SIG-M5 (cell line): ENCODE data around the gene ASCL2.

Source experiments
- DNase-seq: peaks from one replicate; lab custom pipeline; 2025; lab: John Stamatoyannopoulos, UW

The ASCL2 gene, protein sequence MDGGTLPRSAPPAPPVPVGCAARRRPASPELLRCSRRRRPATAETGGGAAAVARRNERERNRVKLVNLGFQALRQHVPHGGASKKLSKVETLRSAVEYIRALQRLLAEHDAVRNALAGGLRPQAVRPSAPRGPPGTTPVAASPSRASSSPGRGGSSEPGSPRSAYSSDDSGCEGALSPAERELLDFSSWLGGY

DNA sequence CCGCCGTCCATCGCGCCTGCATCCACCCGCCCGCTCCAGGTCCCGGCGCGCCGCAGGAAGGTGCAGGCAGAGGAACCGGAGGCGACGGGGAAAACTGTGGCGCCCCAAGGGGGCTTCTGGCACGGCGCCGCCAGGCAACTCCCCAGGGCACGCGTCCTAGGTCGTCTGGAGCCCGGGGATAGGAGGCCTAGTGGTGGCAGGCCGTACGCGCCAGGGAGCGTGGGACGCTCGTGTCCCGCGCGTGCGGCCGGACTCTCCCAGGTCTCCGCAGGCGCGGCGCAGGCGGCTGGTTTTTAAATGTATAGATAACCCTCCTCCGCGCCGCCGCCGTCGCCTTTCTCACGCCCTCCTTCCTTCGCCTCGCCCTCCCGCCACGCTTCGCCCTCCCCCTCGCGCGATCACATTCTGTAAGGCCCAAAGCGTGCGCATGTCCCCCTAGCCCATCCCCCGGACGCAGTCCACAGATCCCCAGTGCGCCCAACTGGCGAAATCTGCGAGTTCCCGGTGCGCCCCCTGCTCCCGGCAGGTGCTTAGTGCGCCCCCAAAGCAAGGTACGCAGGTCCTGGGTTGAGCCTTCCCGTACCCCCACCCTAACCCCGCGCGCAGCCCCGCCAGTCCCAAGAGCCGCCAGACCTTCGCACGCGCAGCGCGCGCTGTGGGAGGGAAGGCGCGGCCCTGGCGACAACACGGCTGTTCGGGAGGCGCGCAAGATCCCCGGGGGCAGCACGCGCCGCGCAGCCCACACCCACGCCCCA, at the start of gene ASCL2:
ASCL2 (minus strand) TSS at position 267 of the 755 bp plus-strand sequence; CDS start at position 11, 256 bp downstream.
- DNase-seq = no peak

DNA sequence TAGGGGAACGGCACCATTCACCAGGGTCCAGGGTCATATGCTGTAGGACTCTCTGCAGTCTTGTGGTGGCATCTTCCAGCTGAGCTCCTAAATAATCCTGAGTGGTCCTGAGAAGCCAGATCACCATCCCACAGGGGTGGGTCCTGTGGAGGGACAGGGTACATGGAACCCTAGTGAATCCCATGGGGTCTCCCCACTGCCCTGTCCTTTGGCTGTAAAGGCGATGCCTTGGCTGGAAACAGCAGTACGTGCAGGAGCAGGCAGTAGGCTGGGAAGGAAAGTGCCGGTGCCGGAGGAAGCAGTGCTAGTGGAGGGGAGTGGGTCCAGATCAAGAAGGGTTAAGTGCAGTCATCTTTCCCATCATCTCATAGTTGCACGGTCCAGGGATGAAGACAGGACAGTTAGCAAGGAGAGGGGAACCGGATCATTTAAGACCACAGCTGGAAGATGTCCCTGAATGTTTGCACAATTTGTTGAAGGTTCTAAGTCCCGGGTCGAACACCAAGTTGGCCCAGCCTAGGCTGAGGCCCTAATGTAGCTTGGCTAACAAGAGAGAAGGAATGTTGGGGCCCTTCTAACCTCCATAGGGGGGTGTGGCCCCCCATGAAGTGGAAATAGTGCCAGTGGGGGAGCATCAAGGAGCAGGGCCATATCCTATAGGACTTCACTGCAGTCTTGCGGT, 49.5 kb upstream of the ASCL2 start:
- no peak for DNase-seq

DNA sequence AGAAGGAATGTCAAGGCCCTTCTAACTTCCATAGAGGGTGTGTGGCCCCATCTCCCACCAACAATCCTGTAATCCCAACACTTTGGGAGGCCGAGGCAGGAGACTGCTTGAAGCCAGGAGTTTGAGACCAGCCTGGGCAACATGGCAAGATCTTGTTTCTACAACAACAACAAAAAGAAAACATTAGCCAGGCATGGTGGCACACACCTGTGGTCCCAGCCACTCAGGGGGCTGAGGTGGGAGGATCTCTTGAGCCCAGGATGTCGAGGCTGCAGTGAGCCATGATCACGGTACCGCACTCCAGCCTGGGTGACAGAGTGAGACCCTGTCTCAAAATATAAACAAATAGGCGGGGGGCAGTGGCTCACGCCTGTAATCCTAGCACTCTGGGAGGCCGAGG, 48.3 kb upstream of the ASCL2 start:
- DNase-seq = no peak

DNA sequence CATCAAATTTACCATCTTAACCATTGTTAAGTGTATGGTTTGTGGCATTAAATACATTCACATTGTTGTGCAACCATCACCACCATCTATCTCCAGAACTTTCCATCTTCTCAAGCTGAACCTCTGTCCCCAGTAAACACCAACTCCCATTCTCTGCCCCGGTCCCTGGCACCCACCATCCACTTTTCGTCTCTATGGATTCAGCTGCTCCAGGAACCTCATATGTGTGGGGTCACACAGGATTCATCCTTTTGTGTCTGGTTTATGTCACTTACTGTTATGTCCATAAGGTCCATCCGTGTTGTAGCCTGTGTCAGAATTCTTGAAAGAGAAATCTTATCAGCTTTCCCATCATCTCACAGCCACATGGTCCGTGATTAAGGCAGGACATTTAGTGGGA, 47.7 kb upstream of the ASCL2 start:
- DNase-seq = no peak

DNA sequence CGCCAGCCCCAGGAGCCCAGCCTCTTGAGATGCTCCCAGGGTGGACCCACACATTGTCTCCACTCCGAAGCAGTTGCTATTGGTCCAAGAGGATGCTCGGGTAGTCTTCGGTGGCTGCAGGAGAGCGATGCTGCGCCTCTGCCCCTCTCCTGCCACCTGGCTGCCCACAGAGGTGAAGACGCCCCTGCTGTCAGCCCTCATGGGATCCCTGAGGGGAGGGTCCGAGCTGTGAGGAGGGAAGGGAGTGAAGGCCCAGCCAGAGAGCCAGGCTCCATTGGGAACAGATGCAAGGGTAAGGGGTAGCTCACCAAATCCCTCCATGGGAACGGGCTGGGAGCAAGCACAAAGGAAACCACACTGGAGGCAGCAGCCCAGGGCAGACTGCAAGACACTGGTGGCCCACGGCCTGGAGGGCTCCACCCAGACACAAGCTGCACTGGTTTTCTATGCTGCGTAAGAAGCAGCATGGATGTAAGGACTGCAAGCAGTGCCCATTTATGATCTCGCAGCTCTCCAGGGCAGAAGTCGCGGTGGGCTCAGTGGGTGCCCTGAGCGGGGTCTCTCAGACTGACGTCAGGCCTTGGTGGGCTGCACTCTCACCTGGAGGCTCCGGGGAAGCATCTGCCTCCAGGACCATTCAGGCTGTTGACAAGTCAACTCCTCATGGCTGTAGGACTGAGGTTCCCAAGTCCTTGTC, 47.1 kb upstream of the ASCL2 start:
- no peak for DNase-seq

DNA sequence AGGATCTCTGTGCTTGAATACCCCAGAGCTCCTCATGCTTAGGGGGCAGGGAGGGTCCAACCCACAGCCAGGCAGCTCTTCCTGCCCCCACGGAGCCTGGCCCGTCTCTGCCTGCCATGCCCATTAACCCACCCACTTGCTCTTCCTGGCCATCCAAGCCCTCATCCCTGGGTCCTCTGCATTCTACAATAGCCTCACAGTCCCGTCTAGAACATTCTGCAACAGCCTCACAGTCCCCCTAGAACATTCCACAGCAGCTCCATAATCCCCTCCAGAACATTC, 46.5 kb upstream of the ASCL2 start:
- no peak for DNase-seq

DNA sequence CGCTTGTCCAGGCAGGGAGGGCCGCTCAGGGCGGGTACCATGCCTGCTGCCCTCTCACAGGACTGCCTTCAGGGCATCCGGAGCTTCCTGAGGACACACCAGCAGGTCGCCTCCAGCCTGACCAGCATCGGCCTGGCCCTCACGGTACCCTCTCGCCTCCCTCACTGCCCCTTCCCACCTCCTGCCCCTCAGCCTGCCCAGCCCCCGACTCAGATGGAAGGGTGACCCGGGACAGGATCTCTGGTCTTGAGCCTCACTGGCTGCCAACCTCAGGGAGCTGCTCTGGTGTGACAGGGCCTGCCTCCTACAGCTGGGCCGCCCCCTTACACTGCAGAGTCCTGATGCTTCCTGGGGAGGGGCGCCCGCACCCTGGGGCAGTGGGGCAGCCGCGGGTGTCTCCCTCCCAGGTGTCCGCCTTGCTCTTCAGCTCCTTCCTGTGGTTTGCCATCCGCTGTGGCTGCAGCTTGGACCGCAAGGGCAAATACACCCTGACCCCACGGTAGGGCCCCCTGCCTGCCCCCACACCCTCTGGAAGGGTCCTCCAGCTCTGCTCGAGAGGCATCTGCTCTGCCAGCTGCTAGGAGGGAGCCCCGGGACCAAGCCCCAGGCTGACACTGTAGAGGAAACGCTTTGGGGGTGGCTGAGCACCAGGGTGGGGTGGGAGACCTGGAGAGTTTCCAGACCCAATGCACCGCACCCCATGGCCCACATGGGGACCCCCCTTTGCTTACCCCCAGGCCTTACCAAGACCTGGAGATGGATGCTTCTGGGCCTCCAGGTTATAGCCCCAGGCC, 46.0 kb upstream of the ASCL2 start:
- no peak for DNase-seq

DNA sequence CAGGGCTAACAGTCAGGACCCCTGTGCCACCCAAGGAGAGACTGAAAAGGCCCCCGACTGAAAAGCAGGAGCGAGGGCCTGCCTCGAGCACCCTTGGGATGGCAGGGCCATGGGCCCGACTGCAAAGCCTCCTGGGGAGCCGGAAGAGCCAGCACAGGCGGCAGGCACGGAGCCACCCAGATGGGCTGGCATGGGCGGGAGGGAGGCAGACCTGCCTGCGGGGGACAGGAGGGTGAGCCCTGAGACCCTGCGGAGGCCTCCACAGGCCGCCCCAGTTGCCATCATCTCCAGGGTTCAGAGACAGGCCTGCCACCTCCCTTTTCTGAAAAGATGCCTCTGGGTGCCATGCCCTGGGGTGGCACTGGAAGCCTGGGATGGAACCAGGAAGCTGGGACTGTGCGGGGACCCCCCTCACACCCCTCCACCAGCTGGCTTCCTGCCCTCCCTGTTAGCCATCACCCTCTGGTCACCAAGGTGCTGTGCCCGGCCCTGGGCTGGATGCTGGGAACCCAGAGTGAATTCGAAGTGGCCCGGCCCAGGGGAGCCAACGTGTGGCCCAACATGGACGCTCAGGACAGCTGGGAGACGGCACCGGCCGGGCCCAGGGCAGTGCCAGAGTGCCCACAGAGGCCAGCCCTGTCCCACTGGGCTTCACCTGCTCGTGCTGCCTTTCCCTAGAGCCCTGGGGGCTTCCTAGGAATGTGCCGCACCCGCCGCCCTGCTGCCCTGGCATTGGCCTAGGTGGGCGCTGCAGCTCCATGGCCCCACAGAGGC, 45.2 kb upstream of the ASCL2 start:
- no peak for DNase-seq

DNA sequence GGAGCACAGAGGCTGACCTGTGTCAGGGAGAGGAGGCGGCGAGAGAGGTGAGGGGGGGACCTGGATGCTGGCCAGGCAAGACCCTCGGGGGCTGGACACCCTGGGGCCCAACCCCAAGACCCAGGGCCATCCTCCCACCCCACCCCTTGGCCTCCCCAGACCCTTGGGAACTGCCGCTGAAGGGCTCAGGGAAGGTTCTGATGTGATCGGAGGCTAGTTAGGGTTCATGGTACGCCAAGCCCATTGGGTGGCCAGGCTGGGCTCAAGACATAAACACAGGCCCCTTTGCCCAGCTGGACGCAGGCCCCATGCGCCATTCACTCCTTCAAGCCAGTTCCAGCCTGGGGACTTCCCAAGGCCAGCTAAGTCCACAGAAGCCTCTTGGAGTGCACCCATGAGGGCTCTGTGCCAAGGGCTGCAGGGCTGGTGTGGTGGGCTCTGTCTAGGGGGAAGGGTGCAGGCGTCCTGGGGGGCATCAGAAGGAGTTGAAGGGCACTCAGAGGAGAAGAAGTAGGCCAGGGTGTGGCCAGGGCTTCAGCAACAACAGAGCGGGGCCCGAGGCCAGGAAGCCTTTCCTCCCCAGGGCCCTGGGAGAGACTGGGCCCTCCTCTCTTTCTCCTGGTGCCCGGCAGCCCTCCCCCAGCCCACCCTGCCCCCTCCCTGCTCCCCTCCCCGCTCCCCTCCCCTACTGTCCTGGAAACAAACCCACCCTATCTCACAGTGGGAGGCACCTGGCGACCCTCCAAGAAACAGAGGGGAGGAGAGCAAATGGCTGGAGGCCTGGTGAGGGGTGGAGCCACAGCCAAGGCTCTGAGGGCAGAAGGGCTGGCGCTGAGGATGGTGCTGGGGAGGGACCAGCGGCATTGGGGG, 44.4 kb upstream of the ASCL2 start:
- DNase-seq = no peak

DNA sequence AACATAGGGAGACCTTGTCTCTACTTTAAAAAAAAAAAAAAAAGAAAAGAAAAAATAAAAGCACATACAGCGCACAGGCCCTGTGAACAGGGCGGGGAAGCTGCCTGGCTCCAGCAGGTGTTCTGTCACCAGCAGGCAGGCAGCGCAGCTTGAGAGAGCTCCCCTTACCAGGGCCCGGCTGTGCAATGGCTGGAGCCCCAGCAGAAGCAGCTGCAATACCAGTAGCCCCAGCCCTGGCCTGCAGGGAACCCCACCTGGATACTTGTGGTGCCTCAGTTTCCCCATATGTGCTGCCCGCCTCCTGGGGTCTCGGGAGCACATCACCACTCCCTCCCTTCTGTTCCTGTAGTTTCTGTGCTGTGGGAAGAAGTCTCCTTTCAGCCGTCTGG, 43.7 kb upstream of the ASCL2 start:
- no peak for DNase-seq

DNA sequence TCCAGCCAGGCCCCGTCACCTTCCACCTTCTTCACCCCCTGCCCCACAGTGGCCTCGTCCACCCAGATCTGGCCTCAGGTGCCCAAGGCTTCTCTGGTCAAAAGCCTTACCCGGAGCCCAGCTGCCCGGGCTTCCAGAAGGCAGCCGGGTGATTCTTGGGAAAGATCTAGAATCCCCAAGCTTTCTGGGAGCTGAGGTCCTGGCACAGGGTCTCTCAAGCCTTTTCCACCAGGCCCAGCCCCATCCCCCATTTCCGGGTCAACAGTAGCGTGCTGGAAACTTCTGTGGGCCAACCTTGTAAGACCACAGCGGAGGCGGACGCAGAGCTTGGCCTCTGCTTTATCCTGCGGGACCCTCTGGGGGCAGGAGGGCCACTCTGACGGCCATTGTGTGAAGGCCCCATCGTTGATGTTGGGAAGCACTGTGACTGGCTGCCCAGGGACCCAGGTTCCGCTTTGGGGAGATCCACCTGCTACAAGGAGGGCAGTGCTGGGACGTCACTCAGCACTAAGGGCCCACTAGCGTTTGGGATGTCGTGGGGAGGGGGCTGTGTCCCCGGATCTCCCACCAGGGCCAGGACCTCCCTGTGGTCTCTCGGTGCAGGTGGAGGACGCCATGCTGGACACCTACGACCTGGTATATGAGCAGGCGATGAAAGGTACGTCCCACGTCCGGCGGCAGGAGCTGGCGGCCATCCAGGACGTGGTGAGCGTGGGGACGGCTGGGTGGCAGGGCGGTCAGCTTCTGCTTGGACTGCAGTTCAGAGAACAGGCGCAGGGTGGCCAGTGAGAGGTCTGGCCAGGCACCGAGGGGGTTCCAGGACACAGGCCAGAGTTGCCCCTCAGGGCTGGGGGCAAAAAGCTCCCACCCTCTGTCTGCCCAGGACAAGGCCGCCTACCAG, 42.9 kb upstream of the ASCL2 start:
- no peak for DNase-seq

DNA sequence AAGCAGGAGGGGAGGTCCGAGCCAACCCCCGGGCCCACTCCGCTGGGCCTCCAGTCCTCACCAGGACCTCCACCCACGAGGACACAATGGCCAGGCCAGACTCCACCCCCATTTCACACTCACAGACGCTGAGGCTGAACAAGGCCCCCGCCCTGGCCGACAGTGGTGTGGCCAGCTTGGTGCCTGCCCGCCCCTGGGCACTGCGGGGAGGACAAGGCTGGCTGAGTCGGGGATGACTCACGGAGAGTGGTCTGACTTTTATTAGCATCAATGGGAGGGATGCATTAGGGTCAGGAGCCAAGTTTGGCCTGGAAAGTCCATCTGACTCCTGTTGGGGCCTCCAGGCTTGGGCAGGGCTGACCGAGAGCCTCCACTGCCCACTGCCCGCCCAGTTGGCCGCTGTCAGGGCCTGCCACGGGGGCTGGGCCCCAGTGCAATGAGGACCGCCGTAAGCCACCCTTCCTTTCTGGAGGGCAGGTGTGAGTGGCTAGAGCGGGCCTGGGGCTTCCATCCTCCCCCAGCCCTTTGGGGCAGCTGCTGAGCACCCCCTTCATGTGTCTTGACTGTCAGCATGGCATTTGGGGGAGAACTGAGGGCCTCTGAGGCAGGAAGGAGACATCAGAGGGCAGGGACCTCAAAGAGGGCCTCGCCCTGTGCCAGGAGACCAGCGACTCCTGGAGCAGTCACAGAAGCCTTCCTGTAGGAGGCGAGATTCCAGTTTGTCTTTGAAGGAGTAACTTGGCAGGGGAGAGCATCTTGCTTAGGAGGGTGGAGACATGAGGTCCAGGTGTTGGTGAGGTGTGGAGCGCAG, 42.0 kb upstream of the ASCL2 start:
- DNase-seq = no peak

DNA sequence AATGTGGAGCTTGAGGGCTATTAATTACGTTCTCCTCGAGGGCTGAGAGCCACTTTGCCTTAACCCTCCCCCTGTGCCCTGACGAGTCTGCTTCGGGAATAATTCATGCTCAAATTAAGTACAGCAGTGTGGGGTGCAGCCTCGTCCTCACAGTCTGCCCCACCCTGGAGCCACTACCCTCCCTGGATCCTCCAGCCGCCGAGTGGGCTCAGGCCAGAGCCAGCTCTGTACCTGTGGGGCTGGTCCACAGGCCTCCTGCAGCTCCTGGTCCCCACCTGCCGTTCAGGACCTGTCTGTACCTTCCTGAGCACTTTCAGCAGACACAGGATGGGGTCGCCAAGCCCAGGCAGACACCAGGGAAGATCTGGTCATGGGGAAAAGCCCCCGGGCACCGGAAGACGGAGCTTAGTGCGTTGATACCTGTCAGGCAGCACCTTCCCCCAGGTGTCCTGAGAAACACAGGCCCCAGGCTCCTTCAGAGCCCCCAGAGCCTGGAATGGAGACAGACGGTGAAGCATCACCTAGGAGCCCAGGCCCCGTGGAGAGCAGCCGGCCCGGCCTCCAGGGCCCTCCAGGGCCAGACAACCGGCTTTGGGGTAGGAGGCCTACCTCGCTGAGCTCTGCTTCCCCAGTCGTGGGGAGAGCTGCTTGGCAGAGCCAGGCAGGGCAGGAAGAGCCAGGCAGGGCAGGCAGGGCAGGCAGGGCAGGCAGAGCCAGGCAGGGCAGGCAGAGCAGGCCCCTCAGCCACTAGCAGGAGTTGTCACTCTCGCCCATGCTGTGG, 41.2 kb upstream of the ASCL2 start:
- DNase-seq = no peak

DNA sequence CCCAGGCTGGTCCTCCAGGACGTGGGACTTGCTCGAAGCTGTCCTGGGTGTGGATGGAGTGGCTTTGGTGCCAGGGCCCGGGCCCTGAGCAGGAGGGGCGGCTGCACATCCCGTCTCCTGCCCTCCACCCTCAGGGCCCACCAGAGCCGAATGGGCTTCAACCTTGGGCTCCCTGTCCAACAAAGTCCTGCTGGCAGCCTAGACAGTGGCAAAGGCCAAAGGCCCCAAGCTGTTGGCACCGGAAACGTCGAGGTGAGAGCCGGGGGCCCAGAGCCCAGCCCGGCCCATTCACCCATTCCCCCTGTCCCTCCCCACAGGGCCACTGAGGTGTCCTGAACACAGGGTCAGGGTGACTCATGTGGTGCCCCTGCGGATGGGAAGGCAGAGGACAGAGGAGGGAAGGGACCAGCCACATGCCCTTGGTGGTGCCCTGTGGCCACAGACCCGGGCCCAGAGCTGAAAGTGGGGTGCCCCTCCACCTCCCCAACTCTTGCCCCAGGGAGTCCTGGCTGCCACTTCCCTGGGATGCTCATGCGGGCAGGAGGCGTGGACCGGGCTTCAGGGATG, 40.5 kb upstream of the ASCL2 start:
- DNase-seq = no peak

DNA sequence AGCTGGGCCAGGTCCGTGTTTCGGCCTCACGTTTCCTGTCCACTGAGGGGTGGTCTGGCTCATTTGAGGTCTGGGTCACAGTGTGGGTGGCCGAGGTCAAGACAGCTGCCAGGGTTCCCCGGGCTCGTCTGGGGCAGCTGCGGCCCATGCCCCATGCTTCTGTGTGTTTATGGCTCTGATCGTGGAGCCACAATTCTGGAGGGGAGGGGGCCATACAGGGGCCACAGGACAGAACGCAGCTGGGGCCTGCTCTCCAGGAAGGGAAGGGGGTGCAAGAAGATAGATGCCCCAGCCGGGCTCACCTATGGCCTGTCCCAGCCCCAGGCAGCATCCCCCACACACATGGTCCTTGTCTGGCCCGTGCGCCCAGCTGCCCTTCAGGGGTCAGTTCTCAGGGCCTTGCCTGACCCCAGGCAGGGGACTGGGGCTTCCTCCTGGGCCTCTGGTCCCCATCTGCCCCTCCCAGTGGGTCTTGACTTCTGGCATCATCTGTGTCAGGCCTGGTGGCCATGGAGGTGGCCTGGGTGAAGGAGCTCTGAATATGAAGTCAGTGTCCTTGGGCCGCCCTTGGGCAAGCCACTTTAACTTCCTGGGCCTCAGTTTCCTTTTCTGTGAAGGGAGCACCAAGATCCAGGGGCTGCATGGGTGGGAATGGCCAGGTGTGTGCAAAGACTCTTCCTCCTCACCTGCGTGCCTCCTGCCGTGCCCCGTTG, 39.8 kb upstream of the ASCL2 start:
- DNase-seq = no peak

DNA sequence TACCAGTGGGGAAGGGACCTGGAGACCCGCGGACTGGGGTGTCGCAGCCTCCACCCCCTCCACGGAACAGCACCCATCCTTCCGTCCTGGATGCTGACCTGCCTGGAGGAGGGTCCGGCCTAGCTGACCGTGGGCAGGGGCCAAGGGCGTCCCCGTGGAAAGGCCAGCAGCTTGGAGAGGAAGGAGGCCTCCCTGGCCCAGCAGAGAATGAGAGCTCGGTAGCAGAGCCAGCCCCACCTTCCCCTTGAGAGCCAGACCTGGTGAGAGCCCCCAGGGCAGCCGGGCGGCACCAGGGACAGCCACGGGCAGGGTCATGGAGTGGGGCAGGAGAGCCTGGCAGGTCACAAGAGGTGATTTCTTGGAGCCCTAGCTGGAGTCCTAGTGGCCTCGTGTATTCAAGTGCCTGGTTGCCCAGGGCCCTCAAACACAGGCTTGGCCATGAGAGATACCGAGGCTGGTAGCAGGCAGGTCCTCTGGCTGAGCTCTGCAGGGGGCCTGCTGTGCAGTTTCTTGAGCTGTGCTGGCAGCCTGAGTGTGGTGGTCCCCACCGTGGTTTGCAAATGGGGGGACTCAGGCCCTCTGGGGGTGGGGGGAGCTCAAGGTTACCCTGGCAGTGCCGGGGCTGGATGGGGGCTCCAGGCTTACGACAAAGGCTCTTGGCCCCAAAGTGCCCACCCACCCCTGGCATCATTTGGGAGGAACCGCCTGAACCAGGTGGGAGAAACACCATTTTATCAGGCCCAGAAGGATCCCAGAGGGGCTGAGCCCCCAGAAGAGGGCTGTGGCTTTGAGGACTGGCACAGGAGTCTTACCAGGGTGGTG, 39.1 kb upstream of the ASCL2 start:
- no peak for DNase-seq
